Measurements from ENCODE around the gene SLC16A10.
"Not testable (repeated sequence)": the region's sequence is repeated elsewhere in the genome, so short reads cannot be mapped to it uniquely, and the experiment has no call there.

The SLC16A10 gene

GRCh38 chr6:111252726-111253125 lies 165.4 kb downstream of the SLC16A10 start:
- H3K4me3 ChIP-seq (ENCODE audit: control insufficient read depth, low read depth, low read length) = no peak overlapping the region
- no peak for DNase-seq (ENCODE audit: low read depth)
- TF ChIP-seq, protein P1, sequence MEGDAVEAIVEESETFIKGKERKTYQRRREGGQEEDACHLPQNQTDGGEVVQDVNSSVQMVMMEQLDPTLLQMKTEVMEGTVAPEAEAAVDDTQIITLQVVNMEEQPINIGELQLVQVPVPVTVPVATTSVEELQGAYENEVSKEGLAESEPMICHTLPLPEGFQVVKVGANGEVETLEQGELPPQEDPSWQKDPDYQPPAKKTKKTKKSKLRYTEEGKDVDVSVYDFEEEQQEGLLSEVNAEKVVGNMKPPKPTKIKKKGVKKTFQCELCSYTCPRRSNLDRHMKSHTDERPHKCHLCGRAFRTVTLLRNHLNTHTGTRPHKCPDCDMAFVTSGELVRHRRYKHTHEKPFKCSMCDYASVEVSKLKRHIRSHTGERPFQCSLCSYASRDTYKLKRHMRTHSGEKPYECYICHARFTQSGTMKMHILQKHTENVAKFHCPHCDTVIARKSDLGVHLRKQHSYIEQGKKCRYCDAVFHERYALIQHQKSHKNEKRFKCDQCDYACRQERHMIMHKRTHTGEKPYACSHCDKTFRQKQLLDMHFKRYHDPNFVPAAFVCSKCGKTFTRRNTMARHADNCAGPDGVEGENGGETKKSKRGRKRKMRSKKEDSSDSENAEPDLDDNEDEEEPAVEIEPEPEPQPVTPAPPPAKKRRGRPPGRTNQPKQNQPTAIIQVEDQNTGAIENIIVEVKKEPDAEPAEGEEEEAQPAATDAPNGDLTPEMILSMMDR (IDR thresholded peaks at IDR 0.05; ENCODE audit: control insufficient read depth, insufficient read depth, low read depth, low read length, missing control alignments) = no peak

DNA sequence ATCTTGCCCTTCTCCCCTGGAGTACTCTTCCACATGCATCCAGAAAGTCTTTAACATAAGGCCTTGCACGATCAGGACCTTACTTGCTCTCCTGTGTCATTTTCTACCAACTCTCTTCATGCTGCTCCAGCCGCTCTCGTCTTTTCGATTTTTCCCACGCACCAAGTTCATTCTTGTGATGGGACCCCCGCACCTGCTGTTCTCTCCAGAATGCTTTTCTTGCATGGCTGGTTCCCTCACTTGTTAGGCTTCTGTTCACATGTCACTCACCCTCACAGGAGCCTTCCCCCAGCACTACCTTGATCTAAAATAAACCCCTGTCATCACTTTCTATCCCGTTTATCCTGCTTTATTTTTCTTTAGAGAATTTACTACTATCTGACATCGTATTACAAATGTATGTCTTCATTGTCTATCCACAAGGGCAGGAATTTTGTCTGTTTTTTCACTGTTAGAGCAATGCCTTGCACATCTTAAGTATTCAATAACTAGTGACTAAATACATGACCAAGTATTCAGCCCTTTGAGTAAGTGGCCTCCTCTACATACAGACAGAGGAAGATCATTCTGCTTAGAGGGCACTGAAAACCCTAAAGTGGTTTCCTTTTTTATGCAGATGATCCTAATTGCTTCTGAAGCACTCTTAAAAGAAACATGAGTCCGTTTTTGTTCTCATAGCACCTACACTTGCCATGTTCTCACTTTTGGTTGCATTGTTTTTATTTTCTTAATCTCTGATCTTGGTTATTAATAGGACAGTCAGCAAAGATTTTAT lies 166.9 kb downstream of the SLC16A10 start:
- DNase-seq (ENCODE audit: low read depth) = no peak
- TF ChIP-seq, protein P1 (IDR thresholded peaks at IDR 0.05; ENCODE audit: control insufficient read depth, insufficient read depth, low read depth, low read length, missing control alignments) = no peak
- no peak overlapping the region for H3K4me3 ChIP-seq (ENCODE audit: control insufficient read depth, low read depth, low read length)

DNA sequence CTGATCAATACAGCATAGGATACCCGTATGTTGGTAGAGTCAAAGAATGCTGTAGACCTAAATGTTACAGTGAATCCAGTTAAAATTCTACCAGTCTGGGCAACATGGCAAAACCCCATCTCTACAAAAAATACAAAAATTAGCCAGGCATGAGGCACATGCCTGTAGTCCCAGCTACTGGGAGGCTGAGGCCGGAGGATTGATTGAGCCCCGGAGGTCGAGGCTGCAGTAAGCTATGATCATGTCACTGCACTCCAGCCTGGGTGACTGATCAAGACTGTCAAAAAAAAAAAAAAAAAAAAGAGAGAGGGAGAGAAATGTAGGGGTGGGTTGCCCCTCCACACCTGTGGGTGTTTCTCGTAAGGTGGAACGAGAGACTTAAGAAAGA lies 167.5 kb downstream of the SLC16A10 start:
- no peak for DNase-seq (ENCODE audit: low read depth)
- TF ChIP-seq, protein P1 (IDR thresholded peaks at IDR 0.05; ENCODE audit: control insufficient read depth, insufficient read depth, low read depth, low read length, missing control alignments) = no peak
- H3K4me3 ChIP-seq (ENCODE audit: control insufficient read depth, low read depth, low read length) = no peak overlapping the region

GRCh38 chr6:111255838-111256237 lies 168.5 kb downstream of the SLC16A10 start:
- not testable (repeated sequence) for DNase-seq (ENCODE audit: low read depth); H3K4me3 ChIP-seq (ENCODE audit: control insufficient read depth, low read depth, low read length)

DNA sequence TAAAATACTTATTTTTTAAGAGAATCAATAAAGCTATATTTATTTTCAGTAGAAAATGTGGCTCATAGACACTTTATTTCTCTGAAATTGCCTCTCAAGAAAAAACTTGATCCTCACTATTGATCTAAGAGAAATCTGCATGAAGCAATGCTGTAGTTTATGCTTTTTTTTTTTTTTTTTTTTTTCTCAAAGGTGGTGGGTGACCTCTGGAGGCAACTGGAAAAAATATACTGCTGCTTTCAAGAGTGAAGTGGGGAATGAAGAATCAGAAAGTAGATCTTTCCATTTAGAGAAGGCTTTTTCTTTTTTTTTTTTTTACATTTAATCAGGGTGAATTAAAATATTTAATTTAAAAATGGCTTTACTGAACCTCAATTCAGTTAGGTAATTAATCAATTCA lies 169.3 kb downstream of the SLC16A10 start:
- H3K4me3 ChIP-seq (ENCODE audit: control insufficient read depth, low read depth, low read length) = no peak overlapping the region
- TF ChIP-seq, protein P1 (IDR thresholded peaks at IDR 0.05; ENCODE audit: control insufficient read depth, insufficient read depth, low read depth, low read length, missing control alignments) = peak; percentile 34
- DNase-seq (ENCODE audit: low read depth) = no peak

GRCh38 chr6:111258010-111258409 lies 170.7 kb downstream of the SLC16A10 start:
- no peak for DNase-seq (ENCODE audit: low read depth)
- TF ChIP-seq, protein P1 (IDR thresholded peaks at IDR 0.05; ENCODE audit: control insufficient read depth, insufficient read depth, low read depth, low read length, missing control alignments) = no peak
- no peak overlapping the region for H3K4me3 ChIP-seq (ENCODE audit: control insufficient read depth, low read depth, low read length)

- DNase-seq (ENCODE audit: low read depth) = no peak
Measured at GRCh38 chr6:111258615-111259088, 171.3 kb downstream of the SLC16A10 start.

More at GRCh38 chr6:111258615-111259088, 171.3 kb downstream of the SLC16A10 start:
- TF ChIP-seq, protein P1 (IDR thresholded peaks at IDR 0.05; ENCODE audit: control insufficient read depth, insufficient read depth, low read depth, low read length, missing control alignments) = no peak
- peak overlapping the region; percentile 29 for H3K4me3 ChIP-seq (ENCODE audit: control insufficient read depth, low read depth, low read length)

Data from AG09309 (cell line).